HG02678 (cell line): ENCODE measurements around the gene TH.
"Not testable (repeated sequence)": the region's sequence is repeated elsewhere in the genome, so short reads cannot be mapped to it uniquely, and the experiment has no call there.

Experiments used
- ATAC-seq: cut with Tn5 transposase; IDR thresholded peaks from one replicate; pipeline ENCODE4 v1.9.1; 2021; ENCODE audit warnings: mild to moderate bottlenecking, moderate library complexity; ENCODE audit not compliant: unreplicated experiment

The TH gene

GRCh38 chr11:2132246-2132645, 39.4 kb downstream of the TH start:
- ATAC-seq: no peak

- ATAC-seq: no peak
These were observed 40.0 kb downstream of the TH start for GRCh38 chr11:2131371-2132236.

- ATAC-seq: no peak
These were observed 40.7 kb downstream of the TH start for GRCh38 chr11:2130881-2131352.

- ATAC-seq: no peak
These were observed 41.8 kb downstream of the TH start for GRCh38 chr11:2129699-2130366.

- ATAC-seq: no peak
These were observed 42.3 kb downstream of the TH start for GRCh38 chr11:2129308-2129698.

DNA sequence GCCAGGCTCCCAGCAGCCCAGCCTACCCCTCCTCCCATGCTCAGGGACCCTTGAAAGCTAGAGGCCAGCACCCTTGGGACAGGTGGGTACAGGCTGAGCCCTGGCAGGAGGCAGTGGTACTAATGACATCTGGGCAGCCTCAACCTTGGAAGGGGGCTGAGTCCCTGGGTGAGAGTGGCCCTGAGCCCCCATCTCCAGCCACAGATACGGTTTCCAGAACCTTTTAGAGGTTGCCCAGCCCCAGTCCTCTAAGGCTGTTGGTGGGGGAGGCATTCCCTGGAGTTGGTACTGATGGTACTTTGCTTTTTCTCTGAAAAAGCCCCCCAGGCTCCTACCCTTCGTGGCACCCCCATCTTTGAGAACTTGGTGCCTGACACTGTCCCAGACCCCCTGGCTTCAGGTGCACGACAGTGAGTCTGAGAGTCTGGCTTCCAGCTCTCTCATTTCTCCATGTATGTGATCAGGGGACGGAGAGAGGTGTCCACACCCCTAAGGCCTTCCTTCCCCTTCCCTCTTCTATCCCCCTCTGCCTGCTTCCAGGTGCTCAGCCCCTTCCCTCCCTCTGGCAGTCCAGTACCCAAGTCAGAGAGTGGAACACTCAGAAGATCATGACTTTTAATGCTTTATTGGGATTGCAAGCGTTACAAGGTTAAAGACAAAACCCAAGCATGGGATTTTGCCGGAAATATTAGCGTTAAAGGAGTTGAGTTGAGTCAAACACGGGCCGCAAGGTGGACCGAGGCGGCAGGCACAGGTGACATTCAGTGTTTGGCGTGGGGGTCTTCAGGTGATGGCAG, 42.9 kb downstream of the TH start:
- ATAC-seq: no peak

GRCh38 chr11:2128130-2128510, 43.5 kb downstream of the TH start:
- ATAC-seq: no peak

- ATAC-seq: no peak
These were observed 44.0 kb downstream of the TH start for GRCh38 chr11:2127482-2128129.

- ATAC-seq: no peak
These were observed 45.0 kb downstream of the TH start for GRCh38 chr11:2126520-2127085.

DNA sequence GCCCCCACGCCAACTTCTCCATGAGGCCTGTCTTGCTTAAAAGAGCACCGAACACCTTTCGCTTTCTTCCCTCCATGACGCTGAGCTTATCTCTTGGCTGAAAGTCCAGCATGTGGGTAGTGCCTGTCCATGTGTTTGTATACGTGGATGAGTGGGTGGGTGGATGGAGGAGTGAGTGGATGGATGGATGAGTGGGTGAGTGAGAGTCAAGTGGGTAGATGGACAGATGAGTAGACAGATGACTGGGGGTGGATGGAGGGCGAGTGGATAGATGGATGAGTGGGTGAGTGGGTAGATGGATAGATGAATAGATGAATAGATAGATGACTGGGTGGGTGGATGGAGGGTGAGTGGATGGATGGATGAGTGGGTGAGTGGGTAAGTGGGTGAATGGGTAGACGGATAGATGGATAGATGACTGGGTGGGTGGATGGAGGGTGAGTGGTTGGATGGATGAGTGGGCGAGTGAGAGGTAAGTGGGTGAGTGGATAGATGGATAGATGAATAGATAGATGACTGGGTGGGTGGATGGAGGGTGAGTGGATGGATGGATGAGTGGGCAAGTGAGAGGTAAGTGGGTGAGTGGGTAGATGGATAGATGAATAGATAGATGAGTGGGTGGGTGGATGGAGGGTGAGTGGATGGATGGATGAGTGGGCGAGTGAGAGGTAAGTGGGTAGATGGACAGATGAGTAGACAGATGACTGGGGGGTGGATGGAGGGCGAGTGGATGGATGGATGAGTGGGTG, 46.7 kb downstream of the TH start:
- ATAC-seq: not testable (repeated sequence)

DNA sequence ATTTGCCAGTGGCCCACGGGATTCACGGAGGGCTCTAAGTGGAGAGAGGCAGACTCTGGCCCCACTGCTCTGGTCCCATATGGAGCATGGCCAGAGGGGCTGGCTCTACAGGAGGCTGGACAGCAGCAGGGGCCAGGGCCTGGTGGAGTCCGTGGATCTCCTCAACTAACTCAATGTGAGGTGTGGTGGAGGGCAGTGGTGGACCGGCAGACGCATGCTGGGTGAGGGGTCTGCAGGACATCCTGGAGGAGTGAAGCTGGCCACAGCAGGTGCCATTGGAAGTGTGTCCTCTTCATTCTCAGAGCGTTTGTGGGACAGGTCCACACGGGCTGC, 48.0 kb downstream of the TH start:
- no peak for ATAC-seq

GRCh38 chr11:2122907-2123627, 48.5 kb downstream of the TH start:
- ATAC-seq: no peak

DNA sequence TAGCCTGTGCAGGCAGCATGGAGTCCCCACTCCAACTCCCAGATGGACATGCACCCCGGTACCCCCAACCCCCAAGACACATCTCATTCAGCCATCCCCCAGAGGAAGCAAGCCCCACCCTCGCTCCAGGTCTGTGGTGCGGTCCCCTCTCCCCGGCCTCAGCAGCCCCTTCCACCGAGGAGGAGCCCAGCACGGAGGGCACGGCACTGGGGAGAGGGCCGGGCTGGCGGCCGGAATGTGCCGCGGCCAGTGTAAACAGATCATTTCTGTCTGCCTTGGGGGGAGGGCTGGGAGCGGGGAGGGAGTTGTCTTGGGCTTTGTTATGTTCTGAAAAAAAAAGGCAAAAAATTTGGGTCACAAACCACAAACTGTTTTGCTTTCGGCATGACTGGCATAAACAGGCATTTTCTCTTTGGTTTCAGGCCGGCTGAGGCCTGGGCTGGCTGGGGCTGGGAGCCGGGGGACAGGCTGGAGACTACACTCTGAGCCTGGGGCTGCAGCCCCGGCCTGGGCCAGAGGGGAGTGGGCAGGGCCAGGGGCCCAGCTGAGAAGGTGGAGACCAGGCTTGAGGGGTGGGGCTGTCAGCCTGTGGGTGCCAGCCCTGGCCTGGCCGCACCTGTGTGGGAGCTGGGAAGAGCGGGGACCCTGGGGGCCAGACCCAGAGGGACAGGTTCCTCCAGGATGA, 49.3 kb downstream of the TH start:
- ATAC-seq: no peak

- no peak for ATAC-seq
These were observed 50.1 kb downstream of the TH start for GRCh38 chr11:2121227-2122130.

DNA sequence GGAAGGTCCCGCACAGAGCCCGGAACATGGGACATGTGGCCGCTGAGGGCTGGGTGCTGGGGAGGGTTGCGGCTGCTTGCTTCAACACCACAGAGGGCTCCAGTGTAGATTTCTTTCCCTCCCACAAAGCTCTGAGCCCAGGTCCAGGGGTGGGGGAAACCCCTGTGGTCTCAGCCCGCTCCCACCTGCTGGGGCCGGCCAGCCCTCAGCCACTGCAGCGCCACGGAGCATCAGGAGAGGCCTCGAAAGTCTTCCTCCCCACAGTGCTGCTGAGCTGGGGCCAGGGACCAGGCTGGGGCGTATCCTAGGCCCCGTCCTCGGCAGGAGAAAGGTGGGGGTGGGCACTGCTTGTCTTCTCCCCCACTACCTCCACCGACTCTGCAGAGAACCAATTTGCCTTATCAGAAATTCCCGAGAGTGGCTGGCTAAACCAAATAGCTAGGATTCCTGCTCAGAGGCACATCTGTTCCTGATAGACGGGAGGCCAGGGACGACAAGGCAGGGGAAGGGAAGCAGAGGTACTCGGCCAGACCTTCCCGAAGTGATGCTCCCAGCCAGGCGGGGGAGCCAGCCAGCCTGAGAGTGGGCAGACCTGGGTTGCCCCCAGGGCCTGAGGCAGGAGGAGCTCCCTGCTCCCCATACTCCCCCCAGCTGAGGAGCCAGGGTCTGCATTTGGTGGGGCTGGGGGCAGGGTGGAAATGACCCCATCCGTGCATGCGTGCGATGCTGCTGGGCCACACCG, 51.1 kb downstream of the TH start:
- no peak for ATAC-seq

GRCh38 chr11:2118677-2119076, 52.9 kb downstream of the TH start:
- no peak for ATAC-seq

DNA sequence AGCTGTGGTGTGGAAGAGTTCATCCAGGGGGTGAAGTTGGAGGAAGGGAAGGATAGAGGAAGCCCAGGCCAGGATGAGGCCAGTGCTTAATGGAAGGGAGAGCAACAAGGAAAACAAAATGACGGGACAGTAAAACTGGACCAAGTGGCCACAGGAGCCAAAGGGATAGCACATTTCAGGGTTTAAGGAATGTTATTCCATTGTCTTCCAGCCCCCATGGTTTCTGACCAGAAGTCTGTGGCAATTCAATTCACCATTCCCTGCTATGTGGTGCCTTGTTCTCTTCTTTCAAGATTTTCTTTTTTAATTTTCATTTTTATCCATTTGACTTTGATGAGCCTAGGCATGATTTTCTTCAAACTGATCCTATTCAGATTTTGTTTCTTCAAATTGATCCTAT, 54.9 kb downstream of the TH start:
- ATAC-seq: no peak
